Keratinocyte (primary cell): ENCODE data around the gene DENND1C. TPM values are rescaled to one million over a fixed set of nuclear protein-coding genes. Genes with fewer than 3 reads are reported as not detected.

Source experiments
- DNase-seq: peaks from one replicate; pipeline ENCODE4 v3.0.0-alpha.2; 2011; ENCODE audit warnings: low read depth, missing footprints, low spot score
- FAIRE-seq: peaks from 2 replicates; lab custom pipeline; 2011; peaks lifted over from hg19 to GRCh38; lab: Jason Lieb, UNC
- H2AFZ ChIP-seq: 2 replicates; pipeline ENCODE4 v1.6.0; 2012; ENCODE audit warnings: low read length, control low read depth, inconsistent platforms; ENCODE audit not compliant: control insufficient read depth
- H3K27ac ChIP-seq: 2 replicates; pipeline ENCODE4 v1.5.1; 2011; ENCODE audit warnings: low read length; ENCODE audit not compliant: control insufficient read depth, insufficient read depth
- H3K27me3 ChIP-seq: 3 replicates; pipeline ENCODE4 v1.6.0; 2011; ENCODE audit warnings: low read length; ENCODE audit not compliant: control insufficient read depth, insufficient read depth; ENCODE audit errors: extremely low read depth
- H3K36me3 ChIP-seq, 2 experiments: 2 replicates in 1 of 2; 3 replicates in 1 of 2; pipeline ENCODE4 v1.5.1; 2011; ENCODE audit warnings: low read length in 2 of 2, mild to moderate bottlenecking in 1 of 2; ENCODE audit not compliant: control insufficient read depth in 2 of 2, insufficient read depth in 2 of 2; ENCODE audit errors: extremely low read depth in 1 of 2
- H3K4me1 ChIP-seq: 3 replicates; pipeline ENCODE4 v1.5.1; 2011; ENCODE audit warnings: low read length; ENCODE audit not compliant: control insufficient read depth, insufficient read depth; ENCODE audit errors: extremely low read depth
- H3K4me2 ChIP-seq: 3 replicates; pipeline ENCODE4 v1.6.0; 2011; ENCODE audit warnings: low read depth, low read length; ENCODE audit not compliant: control insufficient read depth, insufficient read depth; ENCODE audit errors: extremely low read depth
- H3K4me3 ChIP-seq, 3 experiments: fragments of 200-600 bp in 1 of 3; sonication (generic) in 1 of 3; 2 replicates in 2 of 3; 3 replicates in 1 of 3; pipeline ENCODE4 v1.5.1; 2011 to 2016; ENCODE audit warnings: low read length in 3 of 3, mild to moderate bottlenecking in 3 of 3, control low read depth in 2 of 3, inconsistent platforms in 1 of 3, low read depth in 1 of 3, mixed read lengths in 1 of 3, mixed run types in 1 of 3, moderate library complexity in 1 of 3; ENCODE audit not compliant: control insufficient read depth in 2 of 3, insufficient read depth in 2 of 3; ENCODE audit errors: extremely low read depth in 1 of 3
- H3K79me2 ChIP-seq: 2 replicates; pipeline ENCODE4 v1.6.0; 2012; ENCODE audit warnings: low read length; ENCODE audit not compliant: control insufficient read depth, insufficient read depth
- H3K9ac ChIP-seq: 3 replicates; pipeline ENCODE4 v1.6.0; 2011; ENCODE audit warnings: low read length; ENCODE audit not compliant: control insufficient read depth, insufficient read depth; ENCODE audit errors: extremely low read depth
- H3K9me1 ChIP-seq: 3 replicates; pipeline ENCODE4 v1.6.0; 2011; ENCODE audit warnings: low read length; ENCODE audit not compliant: control insufficient read depth, insufficient read depth; ENCODE audit errors: extremely low read depth
- H3K9me3 ChIP-seq: 2 replicates; pipeline ENCODE4 v1.5.1; 2012; ENCODE audit warnings: low read depth, low read length; ENCODE audit not compliant: control insufficient read depth
- H4K20me1 ChIP-seq: 3 replicates; pipeline ENCODE4 v1.6.0; 2011; ENCODE audit warnings: low read length; ENCODE audit not compliant: control insufficient read depth, insufficient read depth; ENCODE audit errors: extremely low read depth
- CTCF ChIP-seq, 3 experiments: IDR thresholded peaks in 1 of 3; conservative IDR thresholded peaks in 1 of 3; optimal IDR thresholded peaks in 1 of 3; 2 replicates in 2 of 3; 3 replicates in 1 of 3; pipeline versions ENCODE3 to v1.5.1; 2011; ENCODE audit warnings: low read length in 3 of 3, mild to moderate bottlenecking in 3 of 3, moderate library complexity in 2 of 3, control low read depth in 1 of 3, inconsistent platforms in 1 of 3; ENCODE audit not compliant: insufficient read depth in 2 of 3; ENCODE audit errors: extremely low read depth in 1 of 3
- EZH2 ChIP-seq: IDR thresholded peaks from one replicate; pipeline ENCODE4 v1.6.1; 2012; ENCODE audit warnings: inconsistent platforms, mild to moderate bottlenecking, low read length, moderate library complexity
- dilution Hi-C: fragments of 300-500 bp; cut with MboI; formaldehyde crosslinking; loops from one replicate; pipeline ENCODE4 v1.7.0; 2020; ENCODE audit warnings: low sequenced_read_pairs; ENCODE audit not compliant: extremely low pct_ligation_motif_present
- polyA plus RNA-seq, 5 experiments: library from polyadenylated mRNA; depleted of rRNA in 3 of 5; stranded (reverse) in 3 of 5; stranded (forward) in 1 of 5; unstranded in 1 of 5; fragments of >200 nt; gene quantifications; 1 replicate in 1 of 5; 2 replicates in 3 of 5; 3 replicates in 1 of 5; pipeline versions ENCODE4 v1.2.1 to v1.2.3, GENCODE V29; 2011 to 2012; ENCODE audit warnings: missing spikeins in 2 of 5, low read depth in 1 of 5, low replicate concordance in 1 of 5

DENND1C gene
- polyA plus RNA-seq, 1 donor (not counting 4 experiments of a cell fraction or from before 2014, with no cell fraction given), result 0.09 TPM

GRCh38 chr19:6490134-6490533 is 8.5 kb upstream of the DENND1C start:
- FAIRE-seq (no peak), DNase-seq (no peak)
- TF ChIP-seq EZH2, result no peak
- no peak overlapping the region for H3K27ac ChIP-seq
- H2AFZ ChIP-seq, result no peak overlapping the region
- H3K4me3 ChIP-seq, result no peak overlapping the region
- no peaks in the 10 kb centered on the region for H3K4me1 ChIP-seq
- no peak overlapping the region for H3K4me2 ChIP-seq
- dilution Hi-C loops, result no loop called here
- no peaks in the 10 kb centered on the region for H3K9me1 ChIP-seq
- H3K9me3 ChIP-seq, result no peaks in the 10 kb centered on the region
- no peaks in the 10 kb centered on the region for H3K79me2 ChIP-seq
- no peaks in the 10 kb centered on the region for H3K27me3 ChIP-seq
- H3K36me3 ChIP-seq, result no peaks in the 10 kb centered on the region
- H4K20me1 ChIP-seq, result no peaks in the 10 kb centered on the region
- H3K9ac ChIP-seq, result no peak overlapping the region

- H3K9me1 ChIP-seq, result no peaks in the 10 kb centered on the region
- no peaks in the 10 kb centered on the region for H3K36me3 ChIP-seq
- H3K4me3 ChIP-seq, result no peak overlapping the region
- H3K27me3 ChIP-seq, result no peaks in the 10 kb centered on the region
- H3K4me1 ChIP-seq, result no peaks in the 10 kb centered on the region
- no peak overlapping the region for H3K9ac ChIP-seq
- dilution Hi-C loops, result no loop called here
- no peaks in the 10 kb centered on the region for H4K20me1 ChIP-seq
- H3K4me2 ChIP-seq, result no peak overlapping the region
- no peak for DNase-seq
- no peak overlapping the region for H2AFZ ChIP-seq
- no peak overlapping the region for H3K27ac ChIP-seq
- no peaks in the 10 kb centered on the region for H3K9me3 ChIP-seq
- no peak for FAIRE-seq
- TF ChIP-seq EZH2 (no peak), CTCF (optimal IDR thresholded peaks at IDR 0.05 in 1 of 3, IDR thresholded peaks at IDR 0.05 in 1 of 3, conservative IDR thresholded peaks at IDR 0.05 in 1 of 3; ENCODE audit: extremely low read depth in 1 of 3, insufficient read depth in 2 of 3, low read length in 3 of 3) (no peak)
- H3K79me2 ChIP-seq, result no peaks in the 10 kb centered on the region
Measured at GRCh38 chr19:6489278-6490061, 7.9 kb upstream of the DENND1C start.
